ENCODE measurements around the gene NSDHL. TPM values are rescaled to one million over a fixed set of nuclear protein-coding genes. Genes with fewer than 3 reads are reported as not detected.
"Not testable (repeated sequence)": the region's sequence is repeated elsewhere in the genome, so short reads cannot be mapped to it uniquely, and the experiment has no call there.

The NSDHL gene
- 10 to 100 TPM; 14.6 to 17.9 TPM for total RNA-seq
- 20.0 TPM for polyA plus RNA-seq (ENCODE audit: insufficient read depth, low read depth, low replicate concordance)
- long read RNA-seq, donor 1, transcript NSDHL-201 (8 exons, 1,929 nt) = major isoform, 25 of 51 reads
- long read RNA-seq, donor 1, partial matches to known transcripts = 22 of 51 reads
- long read RNA-seq, donor 1, other reads (novel, unspliced or antisense) = 0 of 51 reads
- long read RNA-seq, donor 2, transcript NSDHL-203 (9 exons, 1,630 nt) = minor isoform, 5 of 234 reads
- long read RNA-seq, donor 2, transcript NSDHL-201 (8 exons, 1,929 nt) = major isoform, 18 of 234 reads
- long read RNA-seq, donor 2, partial matches to known transcripts = 192 of 234 reads
- long read RNA-seq, donor 2, other reads (novel, unspliced or antisense) = 19 of 234 reads

- H3K4me1 ChIP-seq = no peaks in the 10 kb centered on the region
- 0% methylated on average over 13 to 38 of the region's 71 CpGs for WGBS, 2 donors
- peak within 1 kb of the TSS in 1 of 2 donors; percentile 68 for H3K27ac ChIP-seq
- no peaks in the 10 kb centered on the region for H3K27me3 ChIP-seq
- TF ChIP-seq POLR2A (IDR thresholded peaks at IDR 0.05) = no peak
- TF ChIP-seq CTCF (IDR thresholded peaks at IDR 0.05) = no peak
- intact Hi-C loops (cut with DNase I; ENCODE audit: low total_unique reads) = no loop called here
- H3K4me3 ChIP-seq = peak within 1 kb of the TSS; percentile 58 to 73
- peak; percentile 96 for DNase-seq
- no peaks in the 10 kb centered on the region for H3K9me3 ChIP-seq
- no peaks in the 10 kb centered on the region for H3K36me3 ChIP-seq (ENCODE audit: low read depth, missing control alignments)
Observed at GRCh38 chrX:152830312-152831305, at the start of gene NSDHL, which contains the start of gene CETN2. Gene NSDHL, plus strand, starts transcription at chrX:152831063. Its CDS starts 15,262 bp downstream, at chrX:152846325. Gene CETN2, minus strand, starts transcription at chrX:152830757. Its CDS starts 47 bp downstream, at chrX:152830710.

GRCh38 chrX:152787062-152787461 is 43.8 kb upstream of the NSDHL start:
- DNase-seq; H3K27ac ChIP-seq; H3K9me3 ChIP-seq; H3K36me3 ChIP-seq (ENCODE audit: low read depth, missing control alignments); H3K4me1 ChIP-seq; H3K4me3 ChIP-seq; H3K27me3 ChIP-seq; intact Hi-C loops (cut with DNase I; ENCODE audit: low total_unique reads): not testable (repeated sequence)
- no CpG with 5 or more reads among the region's 3 CpGs for WGBS, 2 donors

GRCh38 chrX:152798945-152799344 is 31.9 kb upstream of the NSDHL start:
- intact Hi-C loops (cut with DNase I; ENCODE audit: low total_unique reads) = no loop called here
- no peak for DNase-seq
- no peak for TF ChIP-seq POLR2A (IDR thresholded peaks at IDR 0.05)
- no peak for TF ChIP-seq CTCF (IDR thresholded peaks at IDR 0.05)
- Histone ChIP-seq H3K4me1 (no peaks in the 10 kb centered on the region), H3K36me3 (ENCODE audit: low read depth, missing control alignments) (no peaks in the 10 kb centered on the region), H3K9me3 (no peaks in the 10 kb centered on the region), H3K27me3 (no peaks in the 10 kb centered on the region), H3K4me3 (no peak overlapping the region), H3K27ac (no peak overlapping the region)
- 88% methylated on average over 1 of the region's 1 CpG; no CpG with 5 or more reads in 1 of the 2 donors for WGBS, 2 donors

- DNase-seq = no peak
- no peak overlapping the region for H3K4me3 ChIP-seq
- H3K27me3 ChIP-seq = no peaks in the 10 kb centered on the region
- 87 to 90% methylated on average over 4 of the region's 4 CpGs for WGBS, 2 donors
- H3K27ac ChIP-seq = no peak overlapping the region
- intact Hi-C loops (cut with DNase I; ENCODE audit: low total_unique reads) = no loop called here
- TF ChIP-seq POLR2A (IDR thresholded peaks at IDR 0.05) (no peak), CTCF (IDR thresholded peaks at IDR 0.05) (no peak)
- no peaks in the 10 kb centered on the region for H3K9me3 ChIP-seq
- no peaks in the 10 kb centered on the region for H3K36me3 ChIP-seq (ENCODE audit: low read depth, missing control alignments)
- H3K4me1 ChIP-seq = no peaks in the 10 kb centered on the region
Observed at GRCh38 chrX:152806035-152806434, 24.8 kb upstream of the NSDHL start.

- H3K36me3 ChIP-seq (ENCODE audit: low read depth, missing control alignments) = no peaks in the 10 kb centered on the region
- H3K27me3 ChIP-seq = no peaks in the 10 kb centered on the region
- 20 to 63% methylated on average over 1 to 4 of the region's 4 CpGs for WGBS, 2 donors
- no peak overlapping the region for H3K4me3 ChIP-seq
- H3K4me1 ChIP-seq = no peaks in the 10 kb centered on the region
- intact Hi-C loops (cut with DNase I; ENCODE audit: low total_unique reads) = no loop called here
- TF ChIP-seq CTCF (IDR thresholded peaks at IDR 0.05) = no peak
- TF ChIP-seq POLR2A (IDR thresholded peaks at IDR 0.05) = no peak
- no peak for DNase-seq
- no peak overlapping the region for H3K27ac ChIP-seq
- H3K9me3 ChIP-seq = no peaks in the 10 kb centered on the region
Observed at GRCh38 chrX:152810403-152810802, 20.5 kb upstream of the NSDHL start.

Data from testis (tissue), 5 donors.